HG03521 (cell line): ENCODE results near the gene ACTL10.
"Not testable (repeated sequence)": the region's sequence is repeated elsewhere in the genome, so short reads cannot be mapped to it uniquely, and the experiment has no call there.

Experiments used
- ATAC-seq: cut with Tn5 transposase; IDR thresholded peaks from one replicate; pipeline ENCODE4 v1.9.1; 2021; ENCODE audit warnings: mild to moderate bottlenecking, moderate library complexity; ENCODE audit not compliant: unreplicated experiment

The ACTL10 gene

GRCh38 chr20:33693741-33694638 is 27.2 kb downstream of the ACTL10 start:
- ATAC-seq, result no peak

DNA sequence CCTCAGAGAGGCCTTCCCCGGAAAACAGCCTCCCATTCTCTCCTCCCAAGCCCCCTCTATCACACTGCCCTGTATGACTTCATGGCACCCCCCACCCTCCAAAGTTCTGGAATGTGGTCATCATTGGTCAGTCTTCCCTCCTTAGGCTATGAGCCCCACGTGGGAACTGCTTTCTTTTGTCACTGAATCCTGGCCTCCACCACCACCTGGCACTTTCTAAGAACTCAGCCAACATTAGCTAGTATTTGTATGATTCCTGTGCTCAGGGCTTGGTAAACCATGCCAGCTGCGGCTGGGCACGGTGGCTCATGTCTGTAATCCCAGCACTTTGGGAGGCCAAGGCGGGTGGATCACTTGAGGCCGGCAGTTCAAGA is 27.9 kb downstream of the ACTL10 start:
- ATAC-seq, result no peak

GRCh38 chr20:33696448-33696847 is 29.7 kb downstream of the ACTL10 start:
- no peak for ATAC-seq

DNA sequence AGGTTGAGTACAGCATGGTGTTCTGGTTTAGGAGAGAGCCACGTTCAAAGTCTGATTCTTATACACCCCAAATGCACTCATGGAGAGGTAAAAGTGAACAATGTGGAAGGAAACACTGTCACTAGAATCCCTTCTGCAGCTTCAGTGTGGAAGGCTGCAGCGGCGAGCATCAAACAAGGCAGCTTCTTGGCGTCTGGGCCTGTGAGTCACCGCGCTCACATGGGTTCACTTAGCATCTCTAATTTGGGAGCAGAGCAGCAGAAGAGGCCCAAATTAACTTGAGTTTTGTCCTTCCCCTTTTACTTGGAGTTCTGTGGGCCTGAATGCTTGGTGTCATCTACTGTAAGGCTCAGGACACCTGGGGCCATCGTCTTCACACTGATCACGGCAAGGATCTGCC is 30.4 kb downstream of the ACTL10 start:
- no peak for ATAC-seq

GRCh38 chr20:33698966-33699365 is 32.2 kb downstream of the ACTL10 start:
- not testable (repeated sequence) for ATAC-seq

GRCh38 chr20:33700696-33701441 is 34.1 kb downstream of the ACTL10 start:
- not testable (repeated sequence) for ATAC-seq

DNA sequence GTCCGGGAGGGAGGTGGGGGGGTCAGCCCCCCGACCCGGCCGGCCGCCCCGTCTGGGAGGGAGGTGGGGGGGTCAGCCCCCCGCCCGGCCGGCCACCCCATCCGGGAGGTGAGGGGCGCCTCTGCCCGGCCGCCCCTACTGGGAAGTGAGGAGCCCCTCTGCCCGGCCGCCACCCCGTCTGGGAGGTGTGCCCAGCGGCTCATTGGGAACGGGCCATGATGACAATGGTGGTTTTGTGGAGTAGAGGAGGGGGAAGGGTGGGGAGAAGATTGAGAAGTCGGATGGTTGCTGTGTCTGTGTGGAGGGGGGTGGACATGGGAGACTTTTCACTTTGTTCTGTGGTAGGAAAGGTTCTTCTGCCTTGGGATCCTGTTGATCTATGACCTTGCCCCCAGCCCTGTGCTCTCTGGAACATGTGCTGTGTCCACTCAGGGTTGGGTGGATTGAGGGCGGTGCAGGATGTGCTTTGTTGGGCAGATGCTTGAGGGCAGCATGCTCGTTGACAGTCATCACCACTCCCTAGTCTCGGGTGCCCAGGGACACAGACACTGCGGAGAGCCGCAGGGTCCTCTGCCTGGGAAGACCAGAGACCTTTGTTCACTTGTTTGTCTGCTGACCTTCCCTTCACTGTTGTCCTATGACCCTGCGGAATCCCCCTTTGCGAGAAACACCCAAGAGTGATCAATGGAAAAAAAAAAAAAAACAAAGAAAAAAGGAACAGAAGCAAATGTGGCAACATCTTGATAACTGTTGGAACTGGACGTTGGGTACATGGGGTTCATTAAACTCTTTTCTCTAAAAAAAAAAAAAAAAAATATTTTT is 35.1 kb downstream of the ACTL10 start:
- ATAC-seq, result no peak

- ATAC-seq, result no peak
Measured at GRCh38 chr20:33702861-33703260, 36.1 kb downstream of the ACTL10 start.

- no peak for ATAC-seq
Measured at GRCh38 chr20:33703498-33704137, 36.9 kb downstream of the ACTL10 start.

DNA sequence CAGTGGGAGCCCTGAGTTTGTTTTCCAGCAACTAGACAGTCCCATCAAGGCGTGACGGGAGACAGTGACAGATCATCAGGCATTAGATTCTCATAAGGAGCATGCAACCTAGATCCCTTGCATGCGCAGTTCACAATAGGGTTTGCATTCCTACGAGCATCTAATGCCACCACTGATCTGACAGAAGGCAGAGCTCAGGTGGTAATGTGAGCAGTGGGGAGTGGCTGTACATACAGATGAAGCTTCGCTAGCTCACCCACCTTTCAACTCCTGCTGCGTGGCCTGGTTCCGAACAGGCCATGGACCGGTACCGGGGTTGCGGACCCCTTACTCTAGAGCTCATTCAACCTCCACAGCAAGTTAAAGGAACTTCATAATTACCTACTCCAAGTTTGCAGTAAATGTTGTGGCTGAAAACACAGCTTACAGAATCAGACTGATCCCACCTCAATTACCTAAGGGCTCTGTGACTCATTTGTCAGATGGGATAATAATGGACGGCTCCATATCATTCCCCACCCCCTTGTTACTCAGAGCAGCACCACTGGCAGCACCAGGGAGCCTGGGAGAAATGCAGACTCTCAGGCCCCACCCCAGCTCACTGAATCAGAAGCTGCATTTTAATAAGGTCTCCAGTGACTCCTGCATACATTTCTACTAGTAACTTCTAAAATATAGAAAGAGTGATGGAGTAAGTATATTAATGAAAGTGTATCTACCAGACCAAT is 37.6 kb downstream of the ACTL10 start:
- ATAC-seq, result no peak

GRCh38 chr20:33707668-33708067 is 40.9 kb downstream of the ACTL10 start:
- no peak for ATAC-seq

DNA sequence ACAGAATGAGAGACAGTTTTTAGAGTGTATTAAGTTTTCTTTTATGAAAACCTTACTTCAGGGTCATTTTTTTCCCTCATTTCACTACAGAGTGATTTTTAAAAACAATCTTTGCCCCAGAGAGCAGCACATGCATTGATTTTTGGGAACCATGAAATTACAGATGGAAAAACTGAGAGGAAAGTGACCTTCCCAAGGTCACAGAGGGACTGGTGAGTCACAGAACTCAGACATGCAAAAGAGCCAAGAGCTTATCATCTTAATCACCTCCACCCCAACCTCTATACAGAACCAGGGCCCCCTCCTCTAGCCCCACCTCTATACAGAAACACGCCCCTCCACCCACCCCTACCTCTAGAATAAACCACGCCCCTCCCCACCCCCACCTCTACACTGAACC is 42.7 kb downstream of the ACTL10 start:
- no peak for ATAC-seq

DNA sequence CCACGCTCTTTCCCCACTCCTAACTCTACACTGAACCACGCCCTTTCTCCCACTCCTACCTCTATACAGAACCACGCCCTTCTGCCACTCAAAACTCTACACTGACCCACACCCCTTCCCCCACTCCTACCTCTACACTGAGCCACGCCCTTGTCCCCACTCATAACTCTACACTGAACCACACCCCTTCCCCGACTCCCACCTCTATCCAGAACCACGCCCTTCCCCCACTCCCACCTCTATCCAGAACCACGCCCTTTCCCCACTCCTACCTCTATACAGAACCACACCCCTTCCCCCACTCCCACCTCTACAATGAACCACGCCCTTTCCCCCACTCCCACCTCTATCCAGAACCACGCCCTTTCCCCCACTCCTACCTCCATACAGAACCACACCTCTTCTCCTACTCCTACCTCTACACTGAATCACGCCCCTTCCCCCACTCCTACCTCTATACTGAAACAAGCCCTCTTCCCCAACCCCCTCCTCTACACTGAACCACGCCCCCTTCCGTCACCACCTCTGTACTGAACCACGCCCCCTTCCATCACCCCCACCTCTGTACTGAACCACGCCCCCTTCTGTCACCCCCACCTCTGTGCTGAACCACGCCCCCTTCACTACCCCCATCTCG is 43.3 kb downstream of the ACTL10 start:
- ATAC-seq, result no peak

DNA sequence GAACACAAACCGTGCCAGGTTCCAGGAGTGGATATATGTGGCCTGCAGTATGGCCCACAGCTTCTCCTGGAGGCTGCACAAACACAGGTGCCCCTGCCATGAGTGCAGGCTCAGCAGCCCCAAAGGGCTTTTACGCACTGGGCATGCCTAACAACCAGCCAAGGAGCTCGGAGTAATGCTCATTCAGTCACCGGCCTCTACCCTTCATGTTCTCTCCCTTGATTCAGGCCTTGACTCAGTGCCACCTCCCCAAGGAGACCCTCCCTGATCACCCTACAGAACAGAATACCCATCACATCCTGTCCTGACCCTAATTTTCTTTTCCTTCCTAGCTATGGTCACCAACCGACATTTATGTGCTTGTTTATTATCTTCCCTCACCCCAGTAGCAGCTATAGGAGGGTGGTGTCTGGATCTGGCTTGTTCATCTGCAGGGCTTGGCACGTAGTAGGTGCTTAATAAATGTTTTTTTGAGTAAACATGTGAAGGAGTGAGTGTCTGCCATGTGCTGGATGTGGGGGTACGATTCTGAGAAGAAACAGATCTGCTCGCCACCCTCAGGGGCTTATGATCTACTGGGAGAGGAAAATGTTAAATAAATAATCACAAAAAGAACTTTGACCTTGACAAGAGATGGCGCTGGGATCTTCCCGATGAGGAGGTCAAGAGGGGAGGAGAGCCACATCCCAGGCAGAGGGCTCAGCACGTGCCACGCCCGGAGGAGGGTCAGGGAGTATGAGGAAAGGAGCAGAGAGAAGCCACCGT is 44.1 kb downstream of the ACTL10 start:
- no peak for ATAC-seq

DNA sequence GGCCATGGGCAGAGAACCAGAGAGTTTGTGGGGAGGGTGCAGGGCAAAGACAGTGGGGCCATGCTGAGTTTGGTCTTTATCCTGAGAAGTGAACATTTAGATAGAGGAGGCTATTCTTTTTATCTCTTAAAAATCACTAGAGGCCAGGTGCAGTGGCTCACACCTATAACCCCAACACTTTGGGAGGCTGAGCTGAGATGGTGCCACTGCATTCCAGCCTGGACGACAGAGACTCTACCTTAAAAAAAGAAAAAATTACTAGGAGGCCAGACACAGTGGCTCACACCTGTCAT is 44.6 kb downstream of the ACTL10 start:
- ATAC-seq, result no peak

GRCh38 chr20:33713865-33714367 is 47.2 kb downstream of the ACTL10 start:
- no peak for ATAC-seq

DNA sequence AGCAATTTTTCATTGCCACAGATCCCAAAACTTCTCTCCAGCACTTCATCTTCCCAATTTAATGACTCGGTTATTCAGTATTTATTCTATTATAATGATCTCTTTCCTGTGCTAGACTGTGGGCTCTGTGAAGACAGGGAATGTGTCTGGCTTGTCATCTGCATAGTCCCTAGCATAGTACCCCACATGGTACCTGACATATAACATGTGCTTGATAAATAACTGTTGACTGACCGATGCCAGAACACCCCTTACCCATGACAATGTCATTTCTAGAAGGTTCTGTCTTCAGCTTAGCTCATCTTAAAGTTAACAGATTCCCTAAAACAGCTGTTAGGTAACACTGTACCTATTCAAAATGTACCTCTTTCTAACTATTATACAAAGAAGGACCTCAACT is 49.8 kb downstream of the ACTL10 start:
- no peak for ATAC-seq
